ENCODE data around the gene IGFBPL1.

Gene IGFBPL1

GRCh38 chr9:38421498-38422211 is 2.6 kb downstream of the IGFBPL1 start:
- H3K4me3 ChIP-seq (ENCODE audit: low read depth in 1 of 2, low read length in 2 of 2): no peak overlapping the region
- no peak overlapping the region for H3K9ac ChIP-seq (ENCODE audit: low read depth, low read length)
- H3K27ac ChIP-seq (ENCODE audit: low read length): no peak overlapping the region
- H4K20me1 ChIP-seq (ENCODE audit: insufficient read depth, low read length): no peaks in the 10 kb centered on the region
- no peak overlapping the region for H2AFZ ChIP-seq (ENCODE audit: low read depth, low read length)
- H3K4me1 ChIP-seq (ENCODE audit: insufficient read depth, low read length): no peaks in the 10 kb centered on the region
- H3K36me3 ChIP-seq (ENCODE audit: insufficient read depth, low read length): no peaks in the 10 kb centered on the region
- DNase-seq (no peak), ATAC-seq (ENCODE audit: insufficient read depth, low read depth) (no peak)
- H3K4me2 ChIP-seq (ENCODE audit: insufficient read depth, low read length): no peak overlapping the region
- H3K79me2 ChIP-seq (ENCODE audit: insufficient read depth, low read length): no peaks in the 10 kb centered on the region
- no peaks in the 10 kb centered on the region for H3K9me3 ChIP-seq (ENCODE audit: insufficient read depth, low read length, severe bottlenecking)
- TF ChIP-seq EZH2 (IDR thresholded peaks at IDR 0.05; ENCODE audit: borderline replicate concordance, low read depth, low read length, severe bottlenecking): no peak
- no peak for TF ChIP-seq CTCF (IDR thresholded peaks at IDR 0.05; ENCODE audit: borderline replicate concordance, extremely low read depth, low read length, poor library complexity, severe bottlenecking)
- no peaks in the 10 kb centered on the region for H3K27me3 ChIP-seq (ENCODE audit: insufficient read depth, low read length, poor library complexity)

GRCh38 chr9:38419181-38419580 is 5.1 kb downstream of the IGFBPL1 start:
- H3K27ac ChIP-seq (ENCODE audit: low read length): no peak overlapping the region
- H3K4me2 ChIP-seq (ENCODE audit: insufficient read depth, low read length): no peak overlapping the region
- H3K27me3 ChIP-seq (ENCODE audit: insufficient read depth, low read length, poor library complexity): no peaks in the 10 kb centered on the region
- TF ChIP-seq CTCF (IDR thresholded peaks at IDR 0.05; ENCODE audit: borderline replicate concordance, extremely low read depth, low read length, poor library complexity, severe bottlenecking): no peak
- TF ChIP-seq EZH2 (IDR thresholded peaks at IDR 0.05; ENCODE audit: borderline replicate concordance, low read depth, low read length, severe bottlenecking): no peak
- no peak overlapping the region for H3K9ac ChIP-seq (ENCODE audit: low read depth, low read length)
- no peaks in the 10 kb centered on the region for H3K79me2 ChIP-seq (ENCODE audit: insufficient read depth, low read length)
- ATAC-seq (ENCODE audit: insufficient read depth, low read depth) (no peak), DNase-seq (no peak)
- no peaks in the 10 kb centered on the region for H3K9me3 ChIP-seq (ENCODE audit: insufficient read depth, low read length, severe bottlenecking)
- no peaks in the 10 kb centered on the region for H4K20me1 ChIP-seq (ENCODE audit: insufficient read depth, low read length)
- H3K4me3 ChIP-seq (ENCODE audit: low read depth in 1 of 2, low read length in 2 of 2): no peak overlapping the region
- H2AFZ ChIP-seq (ENCODE audit: low read depth, low read length): no peak overlapping the region
- no peaks in the 10 kb centered on the region for H3K36me3 ChIP-seq (ENCODE audit: insufficient read depth, low read length)
- H3K4me1 ChIP-seq (ENCODE audit: insufficient read depth, low read length): no peaks in the 10 kb centered on the region

- Histone ChIP-seq H3K27ac (ENCODE audit: low read length) (no peak overlapping the region), H3K36me3 (ENCODE audit: insufficient read depth, low read length) (no peaks in the 10 kb centered on the region), H2AFZ (ENCODE audit: low read depth, low read length) (no peak overlapping the region), H3K9me3 (ENCODE audit: insufficient read depth, low read length, severe bottlenecking) (no peaks in the 10 kb centered on the region), H3K79me2 (ENCODE audit: insufficient read depth, low read length) (no peaks in the 10 kb centered on the region), H3K4me1 (ENCODE audit: insufficient read depth, low read length) (no peaks in the 10 kb centered on the region), H4K20me1 (ENCODE audit: insufficient read depth, low read length) (no peaks in the 10 kb centered on the region), H3K4me3 (ENCODE audit: low read depth in 1 of 2, low read length in 2 of 2) (no peak overlapping the region), H3K27me3 (ENCODE audit: insufficient read depth, low read length, poor library complexity) (no peaks in the 10 kb centered on the region), H3K4me2 (ENCODE audit: insufficient read depth, low read length) (no peak overlapping the region), H3K9ac (ENCODE audit: low read depth, low read length) (no peak overlapping the region)
- ATAC-seq (ENCODE audit: insufficient read depth, low read depth): no peak
- DNase-seq: no peak
- TF ChIP-seq CTCF (IDR thresholded peaks at IDR 0.05; ENCODE audit: borderline replicate concordance, extremely low read depth, low read length, poor library complexity, severe bottlenecking): no peak
- no peak for TF ChIP-seq EZH2 (IDR thresholded peaks at IDR 0.05; ENCODE audit: borderline replicate concordance, low read depth, low read length, severe bottlenecking)
These were observed 5.9 kb downstream of the IGFBPL1 start for GRCh38 chr9:38418366-38418765.
